Measurements from ENCODE around the gene WDR64. TPM values are rescaled to one million over a fixed set of nuclear protein-coding genes. Genes with fewer than 3 reads are reported as not detected.

Gene WDR64
- total RNA-seq, 2 experiments from 2014 or later, result 0.21 to 0.31 TPM

GRCh38 chr1:241632987-241633386 is 19.1 kb upstream of the WDR64 start:
- H3K4me3 Mint-ChIP-seq, result no peak overlapping the region
- ATAC-seq, result no peak
- POLR2A ChIA-PET, result no interaction called here
- no peak overlapping the region for H3K27ac Mint-ChIP-seq
- peaks cover 44% of the 10 kb centered on the region for H3K36me3 Mint-ChIP-seq (ENCODE audit: low read depth)
- H3K4me1 Mint-ChIP-seq (ENCODE audit: low read depth), result peaks cover 42% of the 10 kb centered on the region
- no peaks in the 10 kb centered on the region for H3K9me3 Mint-ChIP-seq (ENCODE audit: insufficient read depth)
- CTCF ChIA-PET, result interaction anchor here (1.3 kb wide), 1 partner anchor 22 kb away, joined by 5 read pairs; no protein-coding TSS in a partner anchor
- no peak for DNase-seq
- no peaks in the 10 kb centered on the region for H3K27me3 Mint-ChIP-seq (ENCODE audit: low read depth)

- no peak for DNase-seq
- Mint-ChIP-seq H3K36me3 (ENCODE audit: low read depth) (peaks cover 51% of the 10 kb centered on the region), H3K4me1 (ENCODE audit: low read depth) (peaks cover 46% of the 10 kb centered on the region), H3K4me3 (no peak overlapping the region), H3K27me3 (ENCODE audit: low read depth) (no peaks in the 10 kb centered on the region), H3K9me3 (ENCODE audit: insufficient read depth) (no peaks in the 10 kb centered on the region), H3K27ac (no peak overlapping the region)
- CTCF ChIA-PET, result interaction anchor here (1.5 kb wide), 1 partner anchor 212 kb away, joined by 4 read pairs; the partner anchor contains the start of gene EXO1
- ATAC-seq, result no peak
- POLR2A ChIA-PET, result no interaction called here
These were observed 16.4 kb upstream of the WDR64 start for GRCh38 chr1:241635556-241636152.

GRCh38 chr1:241636291-241636690 is 15.8 kb upstream of the WDR64 start:
- H3K36me3 Mint-ChIP-seq (ENCODE audit: low read depth), result peaks cover 51% of the 10 kb centered on the region
- H3K27ac Mint-ChIP-seq, result no peak overlapping the region
- H3K4me1 Mint-ChIP-seq (ENCODE audit: low read depth), result peaks cover 52% of the 10 kb centered on the region
- ATAC-seq, result no peak
- DNase-seq, result no peak
- H3K27me3 Mint-ChIP-seq (ENCODE audit: low read depth), result no peaks in the 10 kb centered on the region
- CTCF ChIA-PET, result interaction anchor here (1.5 kb wide), 1 partner anchor 211 kb away, joined by 4 read pairs; the partner anchor contains the start of gene EXO1
- no peaks in the 10 kb centered on the region for H3K9me3 Mint-ChIP-seq (ENCODE audit: insufficient read depth)
- POLR2A ChIA-PET, result no interaction called here
- H3K4me3 Mint-ChIP-seq, result no peak overlapping the region

GRCh38 chr1:241637046-241637590 is 15.0 kb upstream of the WDR64 start:
- POLR2A ChIA-PET, result no interaction called here
- H3K27me3 Mint-ChIP-seq (ENCODE audit: low read depth), result no peaks in the 10 kb centered on the region
- H3K9me3 Mint-ChIP-seq (ENCODE audit: insufficient read depth), result no peaks in the 10 kb centered on the region
- CTCF ChIA-PET, result no interaction called here
- peaks cover 44% of the 10 kb centered on the region for H3K36me3 Mint-ChIP-seq (ENCODE audit: low read depth)
- ATAC-seq (no peak), DNase-seq (no peak)
- no peak overlapping the region for H3K27ac Mint-ChIP-seq
- peak overlapping the region; percentile 84 for H3K4me3 Mint-ChIP-seq
- peaks cover 45% of the 10 kb centered on the region for H3K4me1 Mint-ChIP-seq (ENCODE audit: low read depth)

GRCh38 chr1:241637604-241638003 is 14.5 kb upstream of the WDR64 start:
- ATAC-seq, result no peak
- POLR2A ChIA-PET, result no interaction called here
- Mint-ChIP-seq H3K27me3 (ENCODE audit: low read depth) (no peaks in the 10 kb centered on the region), H3K4me3 (peak overlapping the region; percentile 84), H3K4me1 (ENCODE audit: low read depth) (peaks cover 41% of the 10 kb centered on the region), H3K9me3 (ENCODE audit: insufficient read depth) (no peaks in the 10 kb centered on the region), H3K27ac (no peak overlapping the region), H3K36me3 (ENCODE audit: low read depth) (peaks cover 42% of the 10 kb centered on the region)
- CTCF ChIA-PET, result no interaction called here
- no peak for DNase-seq

GRCh38 chr1:241638099-241638682 is 13.9 kb upstream of the WDR64 start:
- DNase-seq, result no peak
- ChIA-PET CTCF (interaction anchor here (0.8 to 1.2 kb wide), 2 partner anchors 11 to 26 kb away, joined by 3 to 5 read pairs; no protein-coding TSS in a partner anchor), POLR2A (no interaction called here)
- no peaks in the 10 kb centered on the region for H3K27me3 Mint-ChIP-seq (ENCODE audit: low read depth)
- peaks cover 41% of the 10 kb centered on the region for H3K4me1 Mint-ChIP-seq (ENCODE audit: low read depth)
- no peak for ATAC-seq
- peaks cover 42% of the 10 kb centered on the region for H3K36me3 Mint-ChIP-seq (ENCODE audit: low read depth)
- H3K9me3 Mint-ChIP-seq (ENCODE audit: insufficient read depth), result no peaks in the 10 kb centered on the region
- H3K4me3 Mint-ChIP-seq, result peak overlapping the region; percentile 84
- no peak overlapping the region for H3K27ac Mint-ChIP-seq

GRCh38 chr1:241638909-241639622 is 13.0 kb upstream of the WDR64 start:
- ChIA-PET POLR2A (no interaction called here), CTCF (interaction anchor here (0.8 to 1.2 kb wide), 3 partner anchors 11 to 200 kb away, joined by 3 to 5 read pairs (median 5); no protein-coding TSS in a partner anchor)
- Mint-ChIP-seq H3K27me3 (ENCODE audit: low read depth) (no peaks in the 10 kb centered on the region), H3K4me3 (peak overlapping the region; percentile 84), H3K4me1 (ENCODE audit: low read depth) (peaks cover 41% of the 10 kb centered on the region), H3K27ac (peak overlapping the region; percentile 88), H3K9me3 (ENCODE audit: insufficient read depth) (no peaks in the 10 kb centered on the region), H3K36me3 (ENCODE audit: low read depth) (peaks cover 38% of the 10 kb centered on the region)
- ATAC-seq (no peak), DNase-seq (peak; percentile 46)

- DNase-seq (no peak), ATAC-seq (peak; percentile 30)
- CTCF ChIA-PET, result interaction anchor here (1.0 to 1.5 kb wide), 3 partner anchors 10 to 199 kb away, joined by 5 to 8 read pairs (median 5); no protein-coding TSS in a partner anchor
- peaks cover 41% of the 10 kb centered on the region for H3K4me1 Mint-ChIP-seq (ENCODE audit: low read depth)
- POLR2A ChIA-PET, result interaction anchor here (1.5 to 2.6 kb wide), 3 partner anchors 37 to 208 kb away, joined by 5 to 12 read pairs (median 6); partner anchors contain the start of genes EXO1 and FH
- peak overlapping the region; percentile 84 for H3K4me3 Mint-ChIP-seq
- peaks cover 33% of the 10 kb centered on the region for H3K36me3 Mint-ChIP-seq (ENCODE audit: low read depth)
- no peaks in the 10 kb centered on the region for H3K27me3 Mint-ChIP-seq (ENCODE audit: low read depth)
- no peaks in the 10 kb centered on the region for H3K9me3 Mint-ChIP-seq (ENCODE audit: insufficient read depth)
- H3K27ac Mint-ChIP-seq, result peak overlapping the region; percentile 88
These were observed 12.4 kb upstream of the WDR64 start for GRCh38 chr1:241639623-241640148.

- H3K36me3 Mint-ChIP-seq (ENCODE audit: low read depth), result peaks cover 27% of the 10 kb centered on the region
- H3K27me3 Mint-ChIP-seq (ENCODE audit: low read depth), result no peaks in the 10 kb centered on the region
- H3K9me3 Mint-ChIP-seq (ENCODE audit: insufficient read depth), result no peaks in the 10 kb centered on the region
- H3K4me3 Mint-ChIP-seq, result peak within 1 kb of the TSS; percentile 84
- peak; percentile 96 for ATAC-seq
- DNase-seq, result peak; percentile 92
- peak within 1 kb of the TSS; percentile 88 for H3K27ac Mint-ChIP-seq
- H3K4me1 Mint-ChIP-seq (ENCODE audit: low read depth), result peaks cover 38% of the 10 kb centered on the region
- ChIA-PET POLR2A (interaction anchor here (1.0 to 2.6 kb wide), 5 partner anchors 13 to 208 kb away, joined by 3 to 12 read pairs (median 5); partner anchors contain the start of genes EXO1 and FH), CTCF (interaction anchor here (1.2 to 1.5 kb wide), 2 partner anchors 11 to 12 kb away, joined by 5 to 8 read pairs; no protein-coding TSS in a partner anchor)
These were observed 11.8 kb upstream of the WDR64 start, which contains the start of the genes CHML and OPN3 for GRCh38 chr1:241640149-241640866. Gene CHML (minus strand): TSS chr1:241640369. CDS start chr1:241635766, 4,603 bp downstream. Gene OPN3 (minus strand): TSS chr1:241640369. CDS start chr1:241640254, 115 bp downstream.

GRCh38 chr1:241640867-241641622 is 11.0 kb upstream of the WDR64 start:
- no peaks in the 10 kb centered on the region for H3K27me3 Mint-ChIP-seq (ENCODE audit: low read depth)
- ChIA-PET CTCF (interaction anchor here (0.9 to 1.5 kb wide), 3 partner anchors 11 to 14 kb away, joined by 5 to 8 read pairs (median 6); no protein-coding TSS in a partner anchor), POLR2A (interaction anchor here (1.0 to 2.6 kb wide), 5 partner anchors 14 to 207 kb away, joined by 3 to 12 read pairs (median 5); partner anchors contain the start of genes EXO1 and FH)
- H3K4me1 Mint-ChIP-seq (ENCODE audit: low read depth), result peaks cover 32% of the 10 kb centered on the region
- ATAC-seq (no peak), DNase-seq (no peak)
- H3K4me3 Mint-ChIP-seq, result peak overlapping the region; percentile 67
- no peaks in the 10 kb centered on the region for H3K9me3 Mint-ChIP-seq (ENCODE audit: insufficient read depth)
- peak overlapping the region; percentile 78 for H3K27ac Mint-ChIP-seq
- peaks cover 22% of the 10 kb centered on the region for H3K36me3 Mint-ChIP-seq (ENCODE audit: low read depth)

All from activated CD8-positive, alpha-beta T cell treated with anti-CD3 and anti-CD28 coated beads, Interleukin-2, amount 10 ng/mL, durations not matched to agents 7 days and 5 days (primary cell).